Measurements from ENCODE around the gene GALNT3. TPM values are rescaled to one million over a fixed set of nuclear protein-coding genes. Genes with fewer than 3 reads are reported as not detected.

GALNT3 gene
- polyA plus RNA-seq, 1 of the 3 experiments (the other 2 are of a cell fraction) = 0.05 TPM

DNA sequence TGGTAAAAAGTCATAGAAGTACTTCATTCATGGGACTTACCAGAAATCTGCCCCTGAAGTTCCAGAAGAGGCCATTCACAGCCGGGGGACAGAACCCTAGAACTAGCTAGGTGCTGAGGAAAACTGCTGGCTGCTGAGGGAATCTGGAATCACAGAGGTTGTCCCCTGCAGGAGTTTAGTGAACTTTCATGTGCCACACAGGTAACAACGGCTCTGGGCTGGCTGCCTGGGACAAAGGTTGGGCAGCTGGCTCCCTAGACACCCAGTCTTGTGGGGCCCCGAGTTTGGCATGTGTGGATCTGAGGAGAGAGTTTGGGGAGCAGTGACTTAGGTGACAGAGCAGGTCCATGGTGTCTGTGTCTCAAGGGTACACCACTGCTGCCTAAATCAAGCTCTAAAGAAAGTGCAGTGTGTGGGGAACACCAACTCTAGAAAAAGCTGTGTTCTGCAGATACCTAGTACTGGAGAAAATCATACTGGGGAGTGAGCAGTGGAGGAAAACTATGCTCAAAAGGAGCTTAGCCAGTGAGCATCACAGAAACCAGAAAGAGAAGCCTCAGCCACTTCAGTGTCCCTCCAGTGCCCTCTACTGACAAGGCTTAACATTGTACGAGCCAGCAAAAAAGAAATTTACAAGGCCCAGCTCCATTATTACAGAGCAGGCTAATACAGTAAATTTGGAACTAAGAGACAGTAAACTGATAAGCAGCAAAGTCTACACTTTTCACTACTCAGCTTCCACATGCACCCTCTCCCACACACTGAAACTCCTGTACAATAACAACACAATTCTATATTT, 15.2 kb downstream of the GALNT3 start:
- H3F3A ChIP-seq (replicated peaks; ENCODE audit: insufficient read depth) = no peaks in the 10 kb centered on the region
- H4K20me1 ChIP-seq (ENCODE audit: insufficient read depth) = no peaks in the 10 kb centered on the region
- no peaks in the 10 kb centered on the region for H3K9me2 ChIP-seq
- peaks cover 4% of the 10 kb centered on the region; the same call in 1 of the 2 replicates for H3K9me3 ChIP-seq
- TF ChIP-seq, protein P1, sequence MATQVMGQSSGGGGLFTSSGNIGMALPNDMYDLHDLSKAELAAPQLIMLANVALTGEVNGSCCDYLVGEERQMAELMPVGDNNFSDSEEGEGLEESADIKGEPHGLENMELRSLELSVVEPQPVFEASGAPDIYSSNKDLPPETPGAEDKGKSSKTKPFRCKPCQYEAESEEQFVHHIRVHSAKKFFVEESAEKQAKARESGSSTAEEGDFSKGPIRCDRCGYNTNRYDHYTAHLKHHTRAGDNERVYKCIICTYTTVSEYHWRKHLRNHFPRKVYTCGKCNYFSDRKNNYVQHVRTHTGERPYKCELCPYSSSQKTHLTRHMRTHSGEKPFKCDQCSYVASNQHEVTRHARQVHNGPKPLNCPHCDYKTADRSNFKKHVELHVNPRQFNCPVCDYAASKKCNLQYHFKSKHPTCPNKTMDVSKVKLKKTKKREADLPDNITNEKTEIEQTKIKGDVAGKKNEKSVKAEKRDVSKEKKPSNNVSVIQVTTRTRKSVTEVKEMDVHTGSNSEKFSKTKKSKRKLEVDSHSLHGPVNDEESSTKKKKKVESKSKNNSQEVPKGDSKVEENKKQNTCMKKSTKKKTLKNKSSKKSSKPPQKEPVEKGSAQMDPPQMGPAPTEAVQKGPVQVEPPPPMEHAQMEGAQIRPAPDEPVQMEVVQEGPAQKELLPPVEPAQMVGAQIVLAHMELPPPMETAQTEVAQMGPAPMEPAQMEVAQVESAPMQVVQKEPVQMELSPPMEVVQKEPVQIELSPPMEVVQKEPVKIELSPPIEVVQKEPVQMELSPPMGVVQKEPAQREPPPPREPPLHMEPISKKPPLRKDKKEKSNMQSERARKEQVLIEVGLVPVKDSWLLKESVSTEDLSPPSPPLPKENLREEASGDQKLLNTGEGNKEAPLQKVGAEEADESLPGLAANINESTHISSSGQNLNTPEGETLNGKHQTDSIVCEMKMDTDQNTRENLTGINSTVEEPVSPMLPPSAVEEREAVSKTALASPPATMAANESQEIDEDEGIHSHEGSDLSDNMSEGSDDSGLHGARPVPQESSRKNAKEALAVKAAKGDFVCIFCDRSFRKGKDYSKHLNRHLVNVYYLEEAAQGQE (IDR thresholded peaks at IDR 0.05; ENCODE audit: low read depth, low read length) = no peak
- TF ChIP-seq RAD21 (IDR thresholded peaks at IDR 0.05; ENCODE audit: low read length) = peak; percentile 25; the same call in 1 of the 2 replicates
- no peak overlapping the region for H3K9ac ChIP-seq
- H3K79me2 ChIP-seq (ENCODE audit: insufficient read depth) = no peaks in the 10 kb centered on the region
- ChIA-PET POLR2A (no interaction called here), CTCF (interaction anchor here (1.0 to 1.5 kb wide), 4 partner anchors 8 to 377 kb away, joined by 3 to 6 read pairs (median 4); no protein-coding TSS in a partner anchor)
- no peak overlapping the region for H2AFZ ChIP-seq (ENCODE audit: low read depth)
- H3K4me3 ChIP-seq (ENCODE audit: low read depth in 2 of 2, low read length in 1 of 2) = no peak overlapping the region
- DNase-seq = no peak
- no peaks in the 10 kb centered on the region for H3K27me3 ChIP-seq (ENCODE audit: insufficient read depth)
- 74% methylated on average over 2 of the region's 4 CpGs for WGBS (ENCODE audit: low lambda C conversion rate)
- no peak overlapping the region for H3K4me2 ChIP-seq
- no peaks in the 10 kb centered on the region; a peak in 1 of 4 replicates for H3K4me1 ChIP-seq (ENCODE audit: control insufficient read depth in 1 of 2, insufficient read depth in 2 of 2, low read depth in 1 of 2, low read length in 1 of 2)
- H3K36me3 ChIP-seq (replicated peaks in 1 of 2; ENCODE audit: control insufficient read depth in 1 of 2, insufficient read depth in 2 of 2, low read length in 1 of 2) = peaks cover 0 to 5% of the 10 kb centered on the region in 2 experiments
- no peak overlapping the region for H3K27ac ChIP-seq (ENCODE audit: low read depth in 2 of 2, low read length in 1 of 2)

DNA sequence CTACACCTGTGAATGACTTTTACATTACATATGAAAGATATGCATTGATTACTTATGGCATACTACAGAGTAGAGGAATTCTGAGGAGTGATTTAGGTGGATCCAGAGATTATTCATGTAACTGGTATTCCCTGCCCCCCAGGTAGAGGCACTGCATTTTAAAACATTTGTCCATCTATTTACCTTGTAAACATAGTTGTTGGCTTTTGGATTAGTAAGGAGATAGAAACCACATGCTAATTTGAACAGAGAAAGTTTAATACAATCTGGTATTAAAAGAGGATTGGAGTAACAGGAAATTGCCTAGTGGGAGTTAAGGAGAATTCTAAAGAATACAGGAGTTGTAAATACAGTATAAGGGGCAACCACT, 15.9 kb downstream of the GALNT3 start:
- CTCF ChIA-PET = interaction anchor here (0.7 to 1.4 kb wide), 3 partner anchors 8 to 374 kb away, joined by 3 to 6 read pairs (median 3); no protein-coding TSS in a partner anchor
- TF ChIP-seq CHD2 (IDR thresholded peaks at IDR 0.05; ENCODE audit: low read length, partially characterized antibody) (no peak), GATA2 (CRISPR knock-in tag; IDR thresholded peaks at IDR 0.05) (no peak), NFIC (IDR thresholded peaks at IDR 0.05; ENCODE audit: borderline replicate concordance) (no peak), FOXM1 (IDR thresholded peaks at IDR 0.05; ENCODE audit: low read depth) (no peak), POLR2AphosphoS5 (IDR thresholded peaks at IDR 0.05; ENCODE audit: low read depth, low read length) (no peak), FOSL2 (IDR thresholded peaks at IDR 0.05; ENCODE audit: borderline replicate concordance, low read depth) (no peak)
- TF ChIP-seq, protein P2, sequence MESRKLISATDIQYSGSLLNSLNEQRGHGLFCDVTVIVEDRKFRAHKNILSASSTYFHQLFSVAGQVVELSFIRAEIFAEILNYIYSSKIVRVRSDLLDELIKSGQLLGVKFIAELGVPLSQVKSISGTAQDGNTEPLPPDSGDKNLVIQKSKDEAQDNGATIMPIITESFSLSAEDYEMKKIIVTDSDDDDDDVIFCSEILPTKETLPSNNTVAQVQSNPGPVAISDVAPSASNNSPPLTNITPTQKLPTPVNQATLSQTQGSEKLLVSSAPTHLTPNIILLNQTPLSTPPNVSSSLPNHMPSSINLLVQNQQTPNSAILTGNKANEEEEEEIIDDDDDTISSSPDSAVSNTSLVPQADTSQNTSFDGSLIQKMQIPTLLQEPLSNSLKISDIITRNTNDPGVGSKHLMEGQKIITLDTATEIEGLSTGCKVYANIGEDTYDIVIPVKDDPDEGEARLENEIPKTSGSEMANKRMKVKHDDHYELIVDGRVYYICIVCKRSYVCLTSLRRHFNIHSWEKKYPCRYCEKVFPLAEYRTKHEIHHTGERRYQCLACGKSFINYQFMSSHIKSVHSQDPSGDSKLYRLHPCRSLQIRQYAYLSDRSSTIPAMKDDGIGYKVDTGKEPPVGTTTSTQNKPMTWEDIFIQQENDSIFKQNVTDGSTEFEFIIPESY (IDR thresholded peaks at IDR 0.05; ENCODE audit: borderline replicate concordance, low read depth) = no peak
- no peaks in the 10 kb centered on the region for H3F3A ChIP-seq (replicated peaks; ENCODE audit: insufficient read depth)
- no peaks in the 10 kb centered on the region for H3K27me3 ChIP-seq (ENCODE audit: insufficient read depth)
- H3K4me1 ChIP-seq (ENCODE audit: control insufficient read depth in 1 of 2, insufficient read depth in 2 of 2, low read depth in 1 of 2, low read length in 1 of 2) = no peaks in the 10 kb centered on the region; a peak in 1 of 4 replicates
- H3K27ac ChIP-seq (ENCODE audit: low read depth in 2 of 2, low read length in 1 of 2) = no peak overlapping the region
- no peaks in the 10 kb centered on the region for H3K9me2 ChIP-seq
- no peak overlapping the region for H3K4me2 ChIP-seq
- no peak overlapping the region for H3K9ac ChIP-seq
- H3K36me3 ChIP-seq (replicated peaks in 1 of 2; ENCODE audit: control insufficient read depth in 1 of 2, insufficient read depth in 2 of 2, low read length in 1 of 2) = peaks cover 0 to 5% of the 10 kb centered on the region in 2 experiments
- POLR2A ChIA-PET = no interaction called here
- no peak overlapping the region for H2AFZ ChIP-seq (ENCODE audit: low read depth)
- H4K20me1 ChIP-seq (ENCODE audit: insufficient read depth) = no peaks in the 10 kb centered on the region
- H3K79me2 ChIP-seq (ENCODE audit: insufficient read depth) = no peaks in the 10 kb centered on the region
- peaks cover 4% of the 10 kb centered on the region; the same call in 1 of the 2 replicates for H3K9me3 ChIP-seq
- no peak for DNase-seq
- no peak overlapping the region for H3K4me3 ChIP-seq (ENCODE audit: low read depth in 2 of 2, low read length in 1 of 2)
